ENCODE data around the gene MMD. TPM values are rescaled to one million over a fixed set of nuclear protein-coding genes. Genes with fewer than 3 reads are reported as not detected.

The MMD gene
- total and polyA plus RNA-seq, 2 of the 13 experiments (the other 11 are each of a cell fraction or from before 2014, with no cell fraction given): 121 to 225 TPM

- ATAC-seq: no peak
- no peak overlapping the region for H3K27ac ChIP-seq (ENCODE audit: extremely low read length, insufficient read depth, low read length)
- intact Hi-C loops (cut with micrococcal nuclease; ENCODE audit: unreplicated experiment) (no loop called here), in situ Hi-C loops (cut with HindIII; ENCODE audit: extremely low pct_ligation_motif_present, low pct_unique_long_range_greater_than_20kb) (loop anchor here (25.0 kb wide), 1 partner anchor 381 kb away; the partner anchor contains the start of gene PCTP)
- BruUV-seq (replicated peaks): no TSS peak
- no peaks in the 10 kb centered on the region; a peak in 1 of 5 replicates for H3K27me3 ChIP-seq (ENCODE audit: control insufficient read depth in 1 of 2, insufficient read depth in 2 of 2, low read length in 2 of 2)
- TF ChIP-seq ZNF749 (CRISPR knock-in tag; IDR thresholded peaks at IDR 0.05; ENCODE audit: borderline replicate concordance) (no peak), FOXO4 (CRISPR knock-in tag; conservative IDR thresholded peaks at IDR 0.05) (no peak), HNRNPL (IDR thresholded peaks at IDR 0.05; ENCODE audit: low read depth, low read length) (no peak), RFX3 (CRISPR knock-in tag; IDR thresholded peaks at IDR 0.05) (no peak), RERE (CRISPR knock-in tag; IDR thresholded peaks at IDR 0.05; ENCODE audit: low read depth) (no peak), SALL2 (CRISPR knock-in tag; IDR thresholded peaks at IDR 0.05) (no peak), HDAC1 (CRISPR knock-in tag; IDR thresholded peaks at IDR 0.05) (no peak), ARNT2 (CRISPR knock-in tag; IDR thresholded peaks at IDR 0.05; ENCODE audit: low read depth) (no peak), ZFP36 (IDR thresholded peaks at IDR 0.05; ENCODE audit: borderline replicate concordance, low read depth, low read length, partially characterized antibody) (no peak), HOXA9 (CRISPR knock-in tag; IDR thresholded peaks at IDR 0.05; ENCODE audit: borderline replicate concordance) (no peak), POLR2AphosphoS5 (IDR thresholded peaks at IDR 0.05; ENCODE audit: low read depth, low read length) (no peak), HNRNPLL (IDR thresholded peaks at IDR 0.05; ENCODE audit: low read depth, low read length, poor library complexity, severe bottlenecking) (no peak), ZEB1 (IDR thresholded peaks at IDR 0.05; ENCODE audit: insufficient replicate concordance, low read depth) (no peak), ELF1 (CRISPR knock-in tag; IDR thresholded peaks at IDR 0.05) (no peak), ZBTB39 (CRISPR knock-in tag; IDR thresholded peaks at IDR 0.05) (no peak), ZNF207 (IDR thresholded peaks at IDR 0.05; ENCODE audit: borderline replicate concordance) (no peak)
- no peak for FAIRE-seq
- H3K36me3 ChIP-seq (replicated peaks in 1 of 2; ENCODE audit: control insufficient read depth in 1 of 2, insufficient read depth in 2 of 2, low read length in 2 of 2): no peaks in the 10 kb centered on the region
- H3K4me1 ChIP-seq (ENCODE audit: insufficient read depth, low read length): peaks cover 12% of the 10 kb centered on the region
- no peak overlapping the region for H3K9ac ChIP-seq (ENCODE audit: insufficient read depth, low read depth, low read length)
- H3K4me3 ChIP-seq (replicated peaks in 1 of 3; ENCODE audit: insufficient read depth in 1 of 3, low read depth in 2 of 3, low read length in 3 of 3): no peak overlapping the region
- H4K20me1 ChIP-seq (ENCODE audit: insufficient read depth, low read length): no peaks in the 10 kb centered on the region
- POLR2A ChIA-PET: no interaction called here
- WGBS (ENCODE audit: low lambda C conversion rate): 80% methylated on average over 8 of the region's 8 CpGs
- no peak for DNase-seq (ENCODE audit: low spot score)
- no peak overlapping the region for H2AFZ ChIP-seq (ENCODE audit: low read length)
- H3K4me2 ChIP-seq (ENCODE audit: low read depth, low read length): no peak overlapping the region
- no peaks in the 10 kb centered on the region for H3K9me3 ChIP-seq (ENCODE audit: low read length)
- CTCF ChIA-PET (ENCODE audit: low intra/inter-chr PET ratio, low total read pairs): no interaction called here
- H3K79me2 ChIP-seq (ENCODE audit: insufficient read depth, low read length): no peaks in the 10 kb centered on the region
Observed at GRCh38 chr17:55381017-55381770, 40.4 kb downstream of the MMD start.
